GM23338 (cell line): ENCODE measurements around the gene APBA2. TPM values are rescaled to one million over a fixed set of nuclear protein-coding genes. Genes with fewer than 3 reads are reported as not detected.
A peak's percentile ranks its signal among the peaks of the same experiment; 100 is the strongest.

Source experiments
- ATAC-seq: fragments of 200-7000 bp; cut with Tn5 transposase; 3 replicates; pipeline ENCODE4 v1.9.1; 2020
- DNase-seq: peaks from one replicate; pipeline ENCODE4 v3.0.0-alpha.2; 2015; ENCODE audit warnings: low spot score
- H2AFZ ChIP-seq: fragments of 200-600 bp; sonication (generic); 2 replicates; pipeline ENCODE4 v1.8.0; 2016; ENCODE audit warnings: antibody characterized with exemption, mild to moderate bottlenecking, moderate library complexity
- H3F3A ChIP-seq: fragments of 200-600 bp; sonication (generic); replicated peaks from 2 replicates; pipeline ENCODE4 v1.8.0; 2017; ENCODE audit warnings: antibody characterized with exemption, mixed run types, low read depth
- H3K27ac ChIP-seq: fragments of 200-600 bp; sonication (generic); 2 replicates; pipeline ENCODE4 v1.6.1; 2016; ENCODE audit warnings: low read depth
- H3K27me3 ChIP-seq: fragments of 200-600 bp; sonication (generic); 2 replicates; pipeline ENCODE4 v1.8.0; 2016; ENCODE audit warnings: mild to moderate bottlenecking, mixed run types, moderate library complexity; ENCODE audit not compliant: insufficient read depth
- H3K36me3 ChIP-seq: fragments of 200-600 bp; sonication (generic); 2 replicates; pipeline ENCODE4 v1.8.0; 2016; ENCODE audit warnings: mild to moderate bottlenecking; ENCODE audit not compliant: insufficient read depth
- H3K4me1 ChIP-seq: fragments of 200-600 bp; sonication (generic); 2 replicates; pipeline ENCODE4 v1.8.0; 2016; ENCODE audit warnings: mild to moderate bottlenecking, moderate library complexity; ENCODE audit not compliant: insufficient read depth
- H3K4me2 ChIP-seq: fragments of 200-600 bp; sonication (generic); 2 replicates; pipeline ENCODE4 v1.7.1; 2017; ENCODE audit warnings: mixed run types
- H3K4me3 ChIP-seq: fragments of 200-600 bp; sonication (generic); 2 replicates; pipeline ENCODE4 v1.6.1; 2016; ENCODE audit warnings: mixed run types
- H3K79me2 ChIP-seq: fragments of 200-600 bp; sonication (generic); replicated peaks from 2 replicates; pipeline ENCODE4 v1.8.0; 2017; ENCODE audit warnings: mild to moderate bottlenecking; ENCODE audit not compliant: insufficient read depth
- H3K9me2 ChIP-seq: fragments of 200-600 bp; sonication (generic); 2 replicates; pipeline ENCODE4 v1.8.0; 2017; ENCODE audit not compliant: insufficient read depth
- H4K20me1 ChIP-seq: fragments of 200-600 bp; sonication (generic); replicated peaks from 2 replicates; pipeline ENCODE4 v1.8.0; 2017; ENCODE audit warnings: mild to moderate bottlenecking; ENCODE audit not compliant: insufficient read depth
- H3K27ac Mint-ChIP-seq: 2 replicates; pipeline ENCODE4 v1.8.0; 2020; ENCODE audit warnings: inconsistent platforms, mild to moderate bottlenecking, moderate library complexity, mixed read lengths
- H3K27me3 Mint-ChIP-seq: 3 replicates; pipeline ENCODE4 v1.8.0; 2022; ENCODE audit warnings: low read depth, mild to moderate bottlenecking, moderate library complexity, mixed read lengths, inconsistent platforms; ENCODE audit not compliant: insufficient read depth, poor library complexity
- H3K36me3 Mint-ChIP-seq: 3 replicates; pipeline ENCODE4 v1.8.0; 2021; ENCODE audit warnings: low read depth, mild to moderate bottlenecking, inconsistent platforms, moderate library complexity, mixed read lengths
- H3K4me1 Mint-ChIP-seq: 3 replicates; pipeline ENCODE4 v1.8.0; 2020; ENCODE audit warnings: mild to moderate bottlenecking, inconsistent platforms, mixed read lengths
- H3K4me3 Mint-ChIP-seq: 3 replicates; pipeline ENCODE4 v1.8.0; 2021; ENCODE audit warnings: moderate library complexity, mild to moderate bottlenecking, inconsistent platforms, mixed read lengths
- H3K9me3 Mint-ChIP-seq: 3 replicates; pipeline ENCODE4 v1.8.0; 2020; ENCODE audit warnings: moderate library complexity, mild to moderate bottlenecking, inconsistent platforms, mixed read lengths
- CREB1 ChIP-seq: fragments of 250-450 bp; sonication (Bioruptor Pico); IDR thresholded peaks from 2 replicates; pipeline ENCODE4 v1.5.0; 2020; ENCODE audit warnings: low read depth, mild to moderate bottlenecking, moderate library complexity
- CTCF ChIP-seq, 2 experiments: fragments of 200-600 bp in 1 of 2; sonication (generic) in 1 of 2; conservative IDR thresholded peaks; 2 replicates each; pipeline versions ENCODE4 v1.5.1 to v1.6.1; 2016 to 2017; ENCODE audit warnings: antibody characterized with exemption in 2 of 2, low read depth in 2 of 2, mild to moderate bottlenecking in 2 of 2, moderate library complexity in 1 of 2
- ETS1 ChIP-seq: IDR thresholded peaks from 2 replicates; pipeline ENCODE4 v1.6.1; 2016; ENCODE audit warnings: antibody characterized with exemption
- EZH2 ChIP-seq: fragments of 200-600 bp; sonication (generic); IDR thresholded peaks from one replicate; pipeline ENCODE4 v1.8.0; 2017; ENCODE audit warnings: antibody characterized with exemption, mild to moderate bottlenecking, low read depth; ENCODE audit not compliant: unreplicated experiment
- EZH2phosphoT487 ChIP-seq: fragments of 200-600 bp; sonication (generic); IDR thresholded peaks from one replicate; pipeline ENCODE4 v1.8.1; 2018; ENCODE audit warnings: antibody characterized with exemption; ENCODE audit not compliant: unreplicated experiment
- JUNB ChIP-seq: IDR thresholded peaks from one replicate; pipeline ENCODE4 v1.6.1; 2016; ENCODE audit warnings: antibody characterized with exemption; ENCODE audit not compliant: unreplicated experiment
- NANOG ChIP-seq: IDR thresholded peaks from 2 replicates; pipeline ENCODE4 v1.6.1; 2016; ENCODE audit warnings: antibody characterized with exemption, borderline replicate concordance
- POLR2AphosphoS5 ChIP-seq: IDR thresholded peaks from 2 replicates; pipeline ENCODE4 v1.6.1; 2016; ENCODE audit warnings: antibody characterized with exemption, low read depth
- STAT1 ChIP-seq: IDR thresholded peaks from one replicate; pipeline ENCODE4 v1.6.1; 2016; ENCODE audit warnings: antibody characterized with exemption; ENCODE audit not compliant: unreplicated experiment
- ZNF114 ChIP-seq: fragments of 250-450 bp; sonication (Bioruptor Pico); IDR thresholded peaks from 2 replicates; pipeline ENCODE4 v1.5.0; 2020; ENCODE audit warnings: mild to moderate bottlenecking, moderate library complexity
- ZNF331 ChIP-seq: fragments of 250-450 bp; sonication (Bioruptor Pico); IDR thresholded peaks from 2 replicates; pipeline ENCODE4 v1.5.0; 2020; ENCODE audit warnings: low read depth, mild to moderate bottlenecking, moderate library complexity
- ZNF462 ChIP-seq: fragments of 250-450 bp; sonication (Bioruptor Pico); IDR thresholded peaks from 2 replicates; pipeline ENCODE4 v1.5.0; 2020; ENCODE audit warnings: mild to moderate bottlenecking, moderate library complexity
- polyA plus RNA-seq: library from polyadenylated mRNA; unstranded; fragments of >200 nt; fragmentation: Nextera tagmentation; extraction: Ambion mirVana; gene quantifications from 2 replicates; pipeline ENCODE4 v1.2.1, GENCODE V29; 2016
- total RNA-seq: library from RNA; depleted of rRNA; stranded (reverse); fragments of >200 nt; shearing (Covaris generic); gene quantifications from 2 replicates; pipeline ENCODE4 v1.2.3, GENCODE V29; 2014

The APBA2 gene
- total and polyA plus RNA-seq, 2 experiments from 2014 or later: 5.9 to 24.7 TPM

- Histone ChIP-seq H3F3A (no peaks in the 10 kb centered on the region), H3K4me2 (no peak overlapping the region), H3K79me2 (no peaks in the 10 kb centered on the region), H3K9me2 (no peaks in the 10 kb centered on the region), H3K27ac (no peak overlapping the region), H4K20me1 (no peaks in the 10 kb centered on the region), H3K4me1 (peaks cover 15% of the 10 kb centered on the region), H3K27me3 (no peaks in the 10 kb centered on the region), H3K4me3 (no peak overlapping the region), H2AFZ (no peak overlapping the region), H3K36me3 (no peaks in the 10 kb centered on the region)
- Mint-ChIP-seq H3K9me3 (no peaks in the 10 kb centered on the region), H3K36me3 (no peaks in the 10 kb centered on the region; the same call in 2 of the 3 replicates), H3K4me3 (no peak overlapping the region), H3K27me3 (peaks cover 5% of the 10 kb centered on the region), H3K4me1 (peaks cover 23% of the 10 kb centered on the region), H3K27ac (no peak overlapping the region)
- TF ChIP-seq POLR2AphosphoS5 (no peak), ETS1 (no peak), EZH2 (no peak)
- DNase-seq (no peak), ATAC-seq (no peak)
Observed at GRCh38 chr15:29138260-29138659, 252.5 kb downstream of the APBA2 start.

GRCh38 chr15:29139072-29139471, 253.3 kb downstream of the APBA2 start:
- Mint-ChIP-seq H3K4me1 (peaks cover 23% of the 10 kb centered on the region), H3K36me3 (no peaks in the 10 kb centered on the region), H3K4me3 (peak overlapping the region; percentile 71; the same call in 1 of the 3 replicates), H3K9me3 (no peaks in the 10 kb centered on the region; the same call in 2 of the 3 replicates), H3K27me3 (peaks cover 5% of the 10 kb centered on the region), H3K27ac (no peak overlapping the region)
- no peaks in the 10 kb centered on the region for H3K79me2 ChIP-seq
- H3K27ac ChIP-seq: no peak overlapping the region
- no peak overlapping the region for H2AFZ ChIP-seq
- H3K9me2 ChIP-seq: no peaks in the 10 kb centered on the region
- no peaks in the 10 kb centered on the region for H4K20me1 ChIP-seq
- no peak overlapping the region for H3K4me2 ChIP-seq
- H3K36me3 ChIP-seq: no peaks in the 10 kb centered on the region
- H3K4me1 ChIP-seq: peaks cover 15% of the 10 kb centered on the region
- H3K4me3 ChIP-seq: no peak overlapping the region
- ATAC-seq (no peak), DNase-seq (no peak)
- no peaks in the 10 kb centered on the region for H3K27me3 ChIP-seq
- no peaks in the 10 kb centered on the region for H3F3A ChIP-seq
- TF ChIP-seq JUNB (no peak), NANOG (no peak), ZNF114 (CRISPR knock-in tag) (no peak), STAT1 (no peak), EZH2 (no peak), EZH2phosphoT487 (no peak), POLR2AphosphoS5 (no peak), CREB1 (no peak), ZNF462 (no peak), ZNF331 (CRISPR knock-in tag) (no peak), CTCF (conservative IDR thresholded peaks at IDR 0.05; ENCODE audit: low read depth in 2 of 2) (no peak)
